HG03139 (cell line): ENCODE measurements around the gene ZNF804B.

Experiments used
- ATAC-seq: cut with Tn5 transposase; IDR thresholded peaks from one replicate; pipeline ENCODE4 v1.9.1; 2021; ENCODE audit not compliant: unreplicated experiment

ZNF804B gene

GRCh38 chr7:88835147-88835728 lies 75.7 kb downstream of the ZNF804B start:
- peak; percentile 97 for ATAC-seq

GRCh38 chr7:88842201-88842600 lies 82.7 kb downstream of the ZNF804B start:
- no peak for ATAC-seq

- ATAC-seq = no peak
Measured at GRCh38 chr7:88845091-88845490, 85.6 kb downstream of the ZNF804B start.

- ATAC-seq = no peak
Measured at GRCh38 chr7:88851220-88851619, 91.7 kb downstream of the ZNF804B start.

GRCh38 chr7:88859288-88859687 lies 99.8 kb downstream of the ZNF804B start:
- no peak for ATAC-seq

GRCh38 chr7:88866265-88866863 lies 106.9 kb downstream of the ZNF804B start:
- no peak for ATAC-seq

- no peak for ATAC-seq
Measured at GRCh38 chr7:88867158-88867557, 107.7 kb downstream of the ZNF804B start.

GRCh38 chr7:88868456-88868855 lies 109.0 kb downstream of the ZNF804B start:
- no peak for ATAC-seq

GRCh38 chr7:88881136-88881535 lies 121.6 kb downstream of the ZNF804B start:
- ATAC-seq = no peak

GRCh38 chr7:88885131-88885530 lies 125.6 kb downstream of the ZNF804B start:
- no peak for ATAC-seq

- no peak for ATAC-seq
Measured at GRCh38 chr7:88888684-88889083, 129.2 kb downstream of the ZNF804B start.

- no peak for ATAC-seq
Measured at GRCh38 chr7:88910516-88910915, 151.0 kb downstream of the ZNF804B start.

GRCh38 chr7:88912852-88913251 lies 153.4 kb downstream of the ZNF804B start:
- no peak for ATAC-seq

- ATAC-seq = no peak
Measured at GRCh38 chr7:88915615-88916014, 156.1 kb downstream of the ZNF804B start.

- ATAC-seq = no peak
Measured at GRCh38 chr7:88919478-88920131, 160.1 kb downstream of the ZNF804B start.

GRCh38 chr7:88922944-88923343 lies 163.4 kb downstream of the ZNF804B start:
- no peak for ATAC-seq

- ATAC-seq = no peak
Measured at GRCh38 chr7:88928276-88928675, 168.8 kb downstream of the ZNF804B start.

- no peak for ATAC-seq
Measured at GRCh38 chr7:88929719-88930118, 170.2 kb downstream of the ZNF804B start.

GRCh38 chr7:88933285-88933684 lies 173.8 kb downstream of the ZNF804B start:
- no peak for ATAC-seq

GRCh38 chr7:88942815-88943501 lies 183.5 kb downstream of the ZNF804B start:
- ATAC-seq = no peak

- no peak for ATAC-seq
Measured at GRCh38 chr7:88951826-88952225, 192.3 kb downstream of the ZNF804B start.

- no peak for ATAC-seq
Measured at GRCh38 chr7:88964418-88964817, 204.9 kb downstream of the ZNF804B start.
